OCI-LY7 (cell line): Measurements from ENCODE around the gene ST8SIA5. TPM values are rescaled to one million over a fixed set of nuclear protein-coding genes. Genes with fewer than 3 reads are reported as not detected.

Source experiments
- BruUV-seq: library from RNA; stranded (reverse); fragments of 400-500 nt; replicated peaks from 2 replicates; lab custom pipeline; 2021; lab: Mats Ljungman, UMichigan
- CTCF ChIA-PET: fragments of 300-600 bp; sonication (Branson Sonifier 250); formaldehyde crosslinking; loops from one replicate; lab custom pipeline; 2022; ENCODE audit warnings: antibody characterized with exemption; ENCODE audit not compliant: unreplicated experiment; lab: Charles Lee
- POLR2A ChIA-PET: fragments of 300-600 bp; sonication (Branson Sonifier 250); formaldehyde crosslinking; loops from one replicate; lab custom pipeline; 2022; ENCODE audit warnings: antibody characterized with exemption; lab: Charles Lee
- DNase-seq: peaks from one replicate; pipeline ENCODE4 v3.0.0-alpha.2; 2015; ENCODE audit warnings: low spot score
- H2AFZ ChIP-seq: fragments of 200-600 bp; sonication (generic), shearing (Covaris generic); 2 replicates; pipeline ENCODE4 v1.6.1; 2014; ENCODE audit warnings: mild to moderate bottlenecking, antibody characterized with exemption, low read length, moderate library complexity
- H3K27ac ChIP-seq: fragments of 200-600 bp; sonication (generic); 2 replicates; pipeline ENCODE4 v1.5.1; 2014; ENCODE audit warnings: mixed run types, low read depth, mild to moderate bottlenecking, moderate library complexity, low read length, inconsistent platforms; ENCODE audit not compliant: poor library complexity, severe bottlenecking
- H3K36me3 ChIP-seq: fragments of 200-600 bp; sonication (generic); 2 replicates; pipeline ENCODE4 v1.6.1; 2014; ENCODE audit warnings: mild to moderate bottlenecking, antibody characterized with exemption, low read length, moderate library complexity, mixed read lengths; ENCODE audit not compliant: insufficient read depth
- H3K4me1 ChIP-seq: fragments of 200-600 bp; sonication (generic); 2 replicates; pipeline ENCODE4 v1.5.1; 2014; ENCODE audit warnings: mild to moderate bottlenecking, low read length; ENCODE audit not compliant: insufficient read depth, poor library complexity, severe bottlenecking
- H3K4me2 ChIP-seq: fragments of 200-600 bp; sonication (generic); 2 replicates; pipeline ENCODE4 v1.6.1; 2014; ENCODE audit warnings: mild to moderate bottlenecking, low read length
- H3K4me3 ChIP-seq: fragments of 200-600 bp; sonication (generic); 2 replicates; pipeline ENCODE4 v1.5.1; 2014; ENCODE audit warnings: mild to moderate bottlenecking, low read depth, low read length; ENCODE audit not compliant: poor library complexity, severe bottlenecking
- H3K79me2 ChIP-seq: fragments of 200-600 bp; sonication (generic); 2 replicates; pipeline ENCODE4 v1.6.1; 2016; ENCODE audit warnings: low read depth, mild to moderate bottlenecking, low read length, moderate library complexity, mixed read lengths; ENCODE audit not compliant: insufficient read depth
- H3K9me2 ChIP-seq: fragments of 200-600 bp; sonication (generic); 2 replicates; pipeline ENCODE4 v1.6.1; 2016; ENCODE audit warnings: mild to moderate bottlenecking, low read length, mixed read lengths; ENCODE audit not compliant: insufficient read depth
- H3K9me3 ChIP-seq: fragments of 200-600 bp; sonication (generic); 2 replicates; pipeline ENCODE4 v1.6.1; 2014; ENCODE audit warnings: mild to moderate bottlenecking, mixed run types, low read length, mixed read lengths
- H4K20me1 ChIP-seq: fragments of 200-600 bp; sonication (generic); 2 replicates; pipeline ENCODE4 v1.6.1; 2014; ENCODE audit warnings: mild to moderate bottlenecking, antibody characterized with exemption, low read length, moderate library complexity, mixed read lengths; ENCODE audit not compliant: insufficient read depth
- CTCF ChIP-seq: fragments of 200-600 bp; sonication (generic); conservative IDR thresholded peaks from 2 replicates; pipeline ENCODE4 v1.5.1; 2014; ENCODE audit warnings: mild to moderate bottlenecking, antibody characterized with exemption, low read length, moderate library complexity, mixed read lengths
- EZH2phosphoT487 ChIP-seq: fragments of 200-600 bp; sonication (generic); IDR thresholded peaks from 2 replicates; pipeline ENCODE4 v1.6.1; 2018; ENCODE audit warnings: low read depth, borderline replicate concordance, mild to moderate bottlenecking, mixed run types, antibody characterized with exemption, low read length, moderate library complexity, mixed read lengths
- intact Hi-C: fragments of 100-400 bp; cut with micrococcal nuclease; formaldehyde crosslinking; loops from one replicate; pipeline ENCODE4 v1.10.0; 2022; ENCODE audit not compliant: unreplicated experiment
- total RNA-seq, 2 experiments: library from RNA; depleted of rRNA in 1 of 2; stranded (reverse); fragments of >200 nt in 1 of 2; shearing (Covaris generic) in 1 of 2; gene quantifications; 2 replicates each; pipeline ENCODE4 v1.2.3, GENCODE V29; 2014 to 2022

Gene ST8SIA5
- total RNA-seq, 2 experiments from 2014 or later = 0.28 TPM; not detected in 1

- intact Hi-C loops = no loop called here
- no peaks in the 10 kb centered on the region for H3K9me2 ChIP-seq
- H3K79me2 ChIP-seq = no peaks in the 10 kb centered on the region
- no TSS peak for BruUV-seq
- no peaks in the 10 kb centered on the region for H4K20me1 ChIP-seq
- TF ChIP-seq CTCF (no peak), EZH2phosphoT487 (no peak)
- no peaks in the 10 kb centered on the region for H3K36me3 ChIP-seq
- H3K9me3 ChIP-seq = no peaks in the 10 kb centered on the region
- ChIA-PET CTCF (no interaction called here), POLR2A (no interaction called here)
- H3K4me1 ChIP-seq = no peaks in the 10 kb centered on the region
- no peak overlapping the region for H3K4me2 ChIP-seq
- no peak overlapping the region for H3K4me3 ChIP-seq
- no peak overlapping the region for H2AFZ ChIP-seq
- no peak overlapping the region for H3K27ac ChIP-seq
- DNase-seq = no peak
Measured at GRCh38 chr18:46740046-46740445, 16.8 kb downstream of the ST8SIA5 start.

- ChIA-PET CTCF (no interaction called here), POLR2A (no interaction called here)
- intact Hi-C loops = no loop called here
- DNase-seq = no peak
- Histone ChIP-seq H2AFZ (no peak overlapping the region), H3K9me2 (no peaks in the 10 kb centered on the region), H3K36me3 (no peaks in the 10 kb centered on the region), H3K27ac (no peak overlapping the region), H3K4me3 (no peak overlapping the region), H3K9me3 (no peaks in the 10 kb centered on the region), H3K4me1 (no peaks in the 10 kb centered on the region), H4K20me1 (no peaks in the 10 kb centered on the region), H3K4me2 (no peak overlapping the region), H3K79me2 (no peaks in the 10 kb centered on the region)
- TF ChIP-seq EZH2phosphoT487 (no peak), CTCF (no peak)
- BruUV-seq = no TSS peak
Measured at GRCh38 chr18:46738491-46738890, 18.4 kb downstream of the ST8SIA5 start.

DNA sequence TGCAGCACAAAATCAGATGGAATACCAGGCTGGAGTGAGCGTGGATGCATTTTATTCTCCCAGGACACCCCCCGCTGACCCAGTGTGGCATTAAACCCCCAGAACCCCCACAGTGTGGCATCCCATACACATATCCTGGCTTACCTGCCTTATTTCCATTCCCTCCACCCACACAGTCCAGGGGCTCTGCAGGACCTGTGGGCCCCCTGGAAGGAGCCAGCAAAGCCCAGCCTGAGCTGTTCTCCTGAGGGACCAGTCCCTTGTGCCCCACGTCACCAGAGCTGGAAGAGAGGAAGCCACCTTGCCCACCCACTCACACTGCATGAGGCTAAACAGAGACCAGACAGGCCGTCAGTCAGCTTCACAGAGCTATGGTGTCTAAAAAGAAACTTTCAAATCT lies 20.1 kb downstream of the ST8SIA5 start:
- ChIA-PET CTCF (no interaction called here), POLR2A (no interaction called here)
- Histone ChIP-seq H2AFZ (no peak overlapping the region), H3K9me2 (no peaks in the 10 kb centered on the region), H3K4me3 (no peak overlapping the region), H3K79me2 (no peaks in the 10 kb centered on the region), H4K20me1 (no peaks in the 10 kb centered on the region), H3K4me1 (no peaks in the 10 kb centered on the region), H3K36me3 (no peaks in the 10 kb centered on the region), H3K9me3 (no peaks in the 10 kb centered on the region), H3K27ac (no peak overlapping the region), H3K4me2 (no peak overlapping the region)
- no peak for DNase-seq
- TF ChIP-seq EZH2phosphoT487 (no peak), CTCF (no peak)
- intact Hi-C loops = no loop called here
- BruUV-seq = no TSS peak
